AG04449 (cell line): ENCODE results near the gene C7orf25.

Experiments used
- CTCF ChIA-PET: fragments of 350-600 bp; formaldehyde crosslinking; extraction: SDS; loops from one replicate; lab custom pipeline; 2021; ENCODE audit warnings: antibody characterized with exemption; lab: Yijun Ruan, JAX
- POLR2A ChIA-PET: fragments of 400-600, 350-600 bp; formaldehyde crosslinking; extraction: SDS; loops from one replicate; lab custom pipeline; 2020; ENCODE audit warnings: antibody characterized with exemption, inconsistent platforms; lab: Yijun Ruan, JAX
- DNase-seq: peaks from one replicate; pipeline ENCODE4 v3.0.0-alpha.2; 2010; ENCODE audit warnings: low read depth, low spot score
- H3K4me3 ChIP-seq: 2 replicates; pipeline ENCODE4 v1.5.1; 2011; ENCODE audit warnings: low read depth, mild to moderate bottlenecking, control low read depth, low read length
- CTCF ChIP-seq: IDR thresholded peaks from one replicate; pipeline ENCODE4 v1.5.1; 2011; ENCODE audit warnings: mild to moderate bottlenecking, moderate library complexity, low read length, control low read depth, inconsistent platforms; ENCODE audit not compliant: insufficient read depth; ENCODE audit errors: missing control alignments

Gene C7orf25

GRCh38 chr7:42953994-42954393 is 42.1 kb upstream of the C7orf25 start:
- CTCF ChIA-PET, result interaction anchor here (1.2 to 1.4 kb wide), 2 partner anchors 10 to 12 kb away, joined by 3 to 6 read pairs; no protein-coding TSS in a partner anchor
- POLR2A ChIA-PET, result no interaction called here
- TF ChIP-seq CTCF, result no peak
- DNase-seq, result no peak
- H3K4me3 ChIP-seq, result no peak overlapping the region

GRCh38 chr7:42952328-42952727 is 40.5 kb upstream of the C7orf25 start:
- CTCF ChIA-PET, result interaction anchor here (1.2 kb wide), 1 partner anchor 11 kb away, joined by 3 read pairs; no protein-coding TSS in a partner anchor

GRCh38 chr7:42950417-42950816 is 38.5 kb upstream of the C7orf25 start:
- no peak for TF ChIP-seq CTCF
- no peak overlapping the region for H3K4me3 ChIP-seq
- DNase-seq, result no peak
- ChIA-PET CTCF (interaction anchor here (0.9 to 2.6 kb wide), 4 partner anchors 9 to 490 kb away, joined by 3 to 12 read pairs (median 4); no protein-coding TSS in a partner anchor), POLR2A (interaction anchor here (0.6 kb wide), 1 partner anchor 333 kb away, joined by 3 read pairs; no protein-coding TSS in a partner anchor)

More at GRCh38 chr7:42952328-42952727, 40.5 kb upstream of the C7orf25 start:
- H3K4me3 ChIP-seq, result no peak overlapping the region
- POLR2A ChIA-PET, result no interaction called here
- no peak for TF ChIP-seq CTCF
- DNase-seq, result no peak

GRCh38 chr7:42947521-42947920 is 35.7 kb upstream of the C7orf25 start:
- no peak for TF ChIP-seq CTCF
- POLR2A ChIA-PET, result no interaction called here

GRCh38 chr7:42946627-42946950 is 34.7 kb upstream of the C7orf25 start:
- CTCF ChIA-PET, result interaction anchor here (8.2 kb wide), 1 partner anchor 314 kb away, joined by 162 read pairs; no protein-coding TSS in a partner anchor
- no peak for TF ChIP-seq CTCF
- no peak overlapping the region for H3K4me3 ChIP-seq
- POLR2A ChIA-PET, result interaction anchor here (0.6 kb wide), 1 partner anchor 167 kb away, joined by 3 read pairs; no protein-coding TSS in a partner anchor
- DNase-seq, result no peak

More at GRCh38 chr7:42947521-42947920, 35.7 kb upstream of the C7orf25 start:
- H3K4me3 ChIP-seq, result no peak overlapping the region
- CTCF ChIA-PET, result interaction anchor here (8.2 kb wide), 1 partner anchor 313 kb away, joined by 162 read pairs; no protein-coding TSS in a partner anchor
- DNase-seq, result no peak

- no peak overlapping the region for H3K4me3 ChIP-seq
- DNase-seq, result no peak
- TF ChIP-seq CTCF, result no peak
- ChIA-PET CTCF (interaction anchor here (0.9 to 8.2 kb wide), 8 partner anchors 10 to 315 kb away, joined by 3 to 162 read pairs (median 3); partner anchors contain the start of genes MRPL32 and PSMA2), POLR2A (interaction anchor here (1.2 kb wide), 1 partner anchor 27 kb away, joined by 3 read pairs; no protein-coding TSS in a partner anchor)
Measured at GRCh38 chr7:42945821-42946626, 34.2 kb upstream of the C7orf25 start.
